ENCODE results near the gene WASL.
"Not testable (repeated sequence)": the region's sequence is repeated elsewhere in the genome, so short reads cannot be mapped to it uniquely, and the experiment has no call there.

Gene WASL

DNA sequence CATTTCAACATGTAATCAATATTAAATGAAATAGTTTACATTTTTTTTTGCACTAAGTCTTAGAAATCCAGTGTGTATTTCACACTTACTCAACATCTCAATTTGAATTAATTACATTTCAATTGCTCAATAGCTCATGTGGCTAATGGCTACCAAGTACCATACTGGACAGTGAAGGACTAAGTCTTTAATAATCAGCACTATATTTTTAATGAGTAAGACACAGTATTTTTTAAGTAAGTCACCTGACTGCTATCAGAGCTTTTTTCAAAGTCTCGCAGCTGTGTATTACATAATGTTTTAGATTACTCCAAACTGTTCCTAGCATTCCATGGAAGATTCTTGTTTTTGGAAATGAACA is 19.6 kb downstream of the WASL start:
- no peak for DNase-seq

GRCh38 chr7:123727071-123727837 is 21.5 kb downstream of the WASL start:
- no peak for DNase-seq

DNA sequence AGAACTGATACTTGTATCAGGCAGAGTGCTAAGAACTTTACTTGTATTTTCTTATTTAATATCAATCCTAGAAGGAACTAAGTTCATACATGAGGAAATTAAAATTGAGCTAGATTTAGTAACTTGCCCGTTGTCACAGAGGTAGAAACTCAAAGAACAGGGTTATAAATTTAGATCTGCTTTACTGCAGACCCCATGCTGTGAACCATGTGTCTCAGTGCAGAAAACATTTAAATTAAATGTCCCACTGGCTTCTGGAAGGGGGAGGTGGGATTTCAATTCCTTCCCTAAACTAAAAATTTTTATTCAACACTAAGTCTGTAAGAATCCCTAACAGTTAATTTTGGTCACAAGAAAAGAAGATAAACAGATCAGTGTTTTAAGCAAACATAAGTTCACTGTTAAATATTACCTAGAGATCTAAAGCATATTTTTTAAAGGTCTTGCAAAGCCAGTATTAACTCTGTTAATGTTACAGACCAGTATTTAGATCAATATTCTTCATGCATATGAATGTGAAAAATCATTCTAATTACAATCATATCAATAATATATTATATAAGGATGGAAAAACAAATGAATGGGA is 23.1 kb downstream of the WASL start:
- DNase-seq: no peak

- no peak for DNase-seq
Observed at GRCh38 chr7:123724817-123725253, 24.0 kb downstream of the WASL start.

DNA sequence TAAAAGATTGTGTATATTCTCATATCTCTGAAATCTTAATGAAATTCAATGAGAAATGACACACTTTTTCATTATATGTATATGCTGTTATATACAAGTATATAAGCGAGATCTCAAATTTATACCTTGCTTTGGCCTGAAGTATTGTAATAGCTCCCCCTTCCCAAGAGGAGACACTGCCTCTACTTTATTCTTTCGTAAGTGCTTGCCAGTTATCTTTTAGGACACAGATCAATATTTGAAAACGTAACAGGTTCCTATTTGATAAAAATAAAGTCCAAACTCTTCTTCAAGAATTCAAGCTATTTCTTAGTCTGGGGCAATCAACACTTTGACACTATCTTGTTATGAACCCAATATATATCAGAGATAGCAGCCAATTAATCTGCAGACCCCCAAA is 24.9 kb downstream of the WASL start:
- DNase-seq: no peak

- not testable (repeated sequence) for DNase-seq
Observed at GRCh38 chr7:123720527-123720926, 28.3 kb downstream of the WASL start.

GRCh38 chr7:123719197-123719721 is 29.5 kb downstream of the WASL start:
- no peak for DNase-seq

DNA sequence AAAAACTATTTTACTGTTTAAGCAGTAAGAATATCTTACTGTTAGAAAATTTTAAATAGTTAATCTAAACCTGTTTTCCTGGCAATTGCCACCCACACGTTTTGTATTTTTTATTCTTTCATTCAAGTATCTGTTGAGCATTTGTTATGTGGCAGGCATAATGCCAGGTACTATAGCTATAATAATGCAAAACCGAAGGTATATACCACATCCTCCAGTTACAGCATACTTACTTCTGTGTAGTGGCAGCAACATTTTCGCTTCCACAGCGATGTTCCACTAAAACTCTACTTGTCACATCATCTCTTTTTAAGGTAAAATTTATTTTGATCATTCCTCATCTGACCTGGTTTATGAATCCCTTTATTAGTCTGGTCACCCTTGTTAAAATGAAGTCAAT is 30.0 kb downstream of the WASL start:
- no peak for DNase-seq

DNA sequence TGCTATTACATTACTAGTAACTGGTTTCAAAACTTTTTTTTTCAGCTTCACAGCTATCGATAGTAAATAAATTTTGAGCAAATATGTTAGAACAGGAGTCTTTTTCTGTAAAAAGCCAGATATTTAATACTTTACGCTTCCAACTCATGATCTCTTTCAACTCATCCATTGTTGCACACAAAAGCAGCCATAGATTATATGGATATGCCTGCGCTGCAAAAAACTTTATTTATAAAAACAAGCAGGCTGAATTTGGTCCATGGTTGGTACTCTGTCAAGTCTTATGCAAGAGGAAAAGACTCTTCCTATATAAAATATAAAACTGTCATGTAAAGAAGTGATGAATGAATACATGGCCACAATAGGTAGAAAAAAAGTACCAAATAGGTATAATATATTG is 31.1 kb downstream of the WASL start:
- no peak for DNase-seq

DNA sequence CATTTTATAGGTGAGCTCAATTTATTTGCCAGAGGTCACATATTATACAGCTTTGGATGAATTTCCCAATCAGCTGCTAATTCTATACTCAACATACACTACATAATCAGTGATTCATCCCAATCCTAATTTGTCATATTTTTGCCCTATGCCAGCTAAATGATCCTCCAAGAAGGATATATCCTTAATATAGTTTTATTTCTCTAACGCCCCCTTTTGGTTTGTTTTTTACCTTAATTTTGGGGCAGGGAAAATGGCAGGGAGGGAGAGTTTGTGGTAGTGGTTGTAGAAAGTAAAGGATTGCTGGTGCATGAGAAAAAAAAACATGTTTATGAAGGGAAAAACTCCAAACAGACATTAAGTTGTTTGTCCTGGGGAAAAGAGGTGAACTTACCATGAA is 31.9 kb downstream of the WASL start:
- DNase-seq: no peak

- no peak for DNase-seq
Observed at GRCh38 chr7:123715799-123716198, 33.0 kb downstream of the WASL start.

DNA sequence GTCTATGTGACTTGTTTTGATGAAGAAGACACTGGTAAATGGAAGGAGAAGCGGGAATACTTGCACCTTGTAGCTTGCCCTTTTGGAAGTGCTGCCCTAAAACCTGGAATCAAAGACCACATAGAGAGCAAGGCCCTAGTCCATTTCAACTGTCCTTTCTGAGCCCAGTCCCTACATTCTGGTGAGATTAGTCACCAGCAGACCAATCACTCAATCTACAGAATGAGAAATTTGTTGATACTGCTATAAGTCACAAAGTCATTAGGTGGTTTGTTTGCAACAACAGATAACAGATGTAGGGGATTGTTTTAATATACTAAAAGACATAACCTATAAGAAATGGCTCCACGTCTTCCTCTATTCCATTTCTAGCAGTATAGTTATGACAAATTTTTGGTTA is 33.6 kb downstream of the WASL start:
- DNase-seq: no peak

GRCh38 chr7:123714296-123715080 is 34.3 kb downstream of the WASL start:
- no peak for DNase-seq

DNA sequence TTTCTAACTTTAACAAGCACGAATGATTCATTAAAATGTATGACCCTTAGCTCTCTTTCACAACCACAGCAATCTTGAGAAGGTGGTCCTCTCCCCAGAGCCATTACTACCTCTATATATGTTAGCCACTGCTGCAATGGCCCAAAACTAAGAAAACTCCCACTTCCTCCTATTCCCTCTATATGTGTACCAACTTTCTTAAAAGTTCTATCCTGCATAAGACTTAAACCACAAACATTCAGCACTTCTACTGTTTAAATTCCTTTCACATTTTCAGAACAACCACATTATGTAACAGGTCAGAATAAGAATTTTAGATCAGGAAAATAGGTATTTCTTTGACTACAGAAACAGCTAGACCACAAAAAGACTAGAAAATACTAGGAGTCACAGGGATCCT is 36.2 kb downstream of the WASL start:
- DNase-seq: no peak

DNA sequence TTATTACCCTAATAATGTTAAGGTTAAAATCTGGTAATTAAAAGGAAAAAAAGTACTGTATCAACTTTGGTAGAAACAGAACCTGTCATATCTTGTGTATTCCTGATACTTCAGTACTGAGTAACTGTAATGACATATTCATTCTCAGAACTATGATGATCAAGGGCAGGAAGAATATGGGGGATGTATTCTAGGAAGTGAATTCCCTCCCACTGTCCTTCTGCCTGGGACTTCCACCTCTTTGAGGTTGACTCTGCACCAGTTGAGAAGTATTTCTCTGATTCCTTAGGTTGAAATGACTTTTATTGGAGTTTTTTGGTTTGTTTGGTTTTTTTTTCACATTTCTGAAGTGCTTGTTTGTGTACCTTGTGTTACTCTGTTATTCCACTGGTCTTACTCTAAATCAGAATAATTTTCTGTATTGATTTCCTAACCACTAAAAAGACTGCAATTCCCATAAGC is 36.9 kb downstream of the WASL start:
- no peak for DNase-seq

GRCh38 chr7:123710683-123711082 is 38.1 kb downstream of the WASL start:
- DNase-seq: no peak

GRCh38 chr7:123709525-123709924 is 39.3 kb downstream of the WASL start:
- no peak for DNase-seq

GRCh38 chr7:123705211-123705901 is 43.4 kb downstream of the WASL start:
- DNase-seq: no peak

DNA sequence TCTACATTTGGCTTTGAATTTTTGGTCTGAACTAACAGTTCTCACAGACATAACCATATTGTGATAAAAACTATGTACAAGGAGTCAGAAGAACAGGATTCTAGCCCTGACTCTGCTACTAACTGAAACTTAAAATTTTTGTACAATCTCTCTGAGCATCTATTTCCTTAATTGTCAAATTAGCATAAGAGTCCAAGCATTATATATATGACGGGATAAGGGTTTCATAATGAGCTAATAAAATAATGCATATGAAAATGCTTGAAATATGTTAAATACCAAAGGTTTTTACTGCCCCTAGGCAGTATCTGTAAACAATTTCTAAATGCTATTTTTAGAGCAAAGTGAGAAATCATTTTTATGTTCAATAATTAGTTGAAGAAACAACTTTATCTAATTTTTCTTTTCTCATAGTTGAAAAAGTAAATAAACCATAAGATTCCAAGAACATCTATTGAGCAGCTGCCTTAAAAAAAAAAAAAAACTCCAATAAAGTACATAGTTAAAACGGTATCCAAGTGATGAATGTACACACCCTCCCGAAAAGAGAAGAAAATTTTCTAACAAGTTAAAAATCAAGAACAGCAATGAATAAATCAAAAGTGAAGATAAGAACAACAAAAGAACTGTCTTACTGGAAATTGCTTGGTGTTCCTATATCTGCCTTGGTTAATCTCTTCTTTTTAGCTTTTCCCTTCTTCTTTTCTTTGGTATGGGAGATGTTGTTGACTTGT is 52.7 kb downstream of the WASL start:
- no peak for DNase-seq

DNA sequence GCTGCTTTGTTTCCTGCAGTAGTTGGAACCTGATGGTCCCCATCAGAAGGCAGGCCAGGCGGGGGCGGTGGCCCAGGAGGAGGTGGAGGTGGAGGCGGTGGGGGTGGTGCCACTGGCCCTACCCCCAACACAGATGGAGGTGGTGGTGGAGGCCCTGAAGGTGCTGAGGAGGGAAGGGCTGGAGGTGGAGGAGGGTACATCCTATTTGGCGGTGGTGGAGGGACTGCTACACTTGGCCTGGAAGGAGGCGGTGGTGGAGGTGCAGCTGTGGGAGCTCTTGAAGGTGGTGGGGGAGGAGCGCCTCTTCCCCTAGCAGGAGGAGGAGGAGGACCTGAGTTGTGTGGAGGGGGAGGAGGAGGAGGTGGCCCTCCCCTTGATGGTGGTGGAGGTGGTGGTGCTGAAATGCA is 56.3 kb downstream of the WASL start:
- DNase-seq: no peak

- no peak for DNase-seq
Observed at GRCh38 chr7:123690550-123690949, 58.3 kb downstream of the WASL start.

DNA sequence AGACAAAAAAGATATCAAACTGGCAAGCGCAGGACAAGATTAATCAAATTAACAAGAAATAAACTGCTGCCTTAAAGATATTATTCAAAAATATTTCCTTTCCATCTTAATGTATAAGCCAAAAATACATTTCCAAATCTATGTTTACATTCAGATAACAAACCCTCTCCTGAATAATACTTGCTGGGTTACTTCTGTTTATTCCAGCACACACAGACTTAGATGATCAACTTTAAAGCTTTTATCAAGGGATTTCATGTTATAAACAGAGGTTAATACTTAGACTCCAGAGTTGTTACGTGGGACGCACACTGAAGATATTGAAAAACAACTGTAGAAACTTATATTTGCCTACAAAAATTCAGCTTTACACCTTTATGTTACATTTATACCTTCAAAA is 59.6 kb downstream of the WASL start:
- no peak for DNase-seq

Measured in central memory CD4-positive, alpha-beta T cell (primary cell).